Prostate gland (tissue), 2 donors: ENCODE measurements around the gene ATP1B4. TPM values are rescaled to one million over a fixed set of nuclear protein-coding genes. Genes with fewer than 3 reads are reported as not detected.

Source experiments
- DNase-seq: peaks from one replicate; pipeline ENCODE4 v3.0.0-alpha.2; 2019; ENCODE audit warnings: low spot score
- H3K27ac ChIP-seq, 2 donors: fragments of 200-600 bp; sonication (generic); 2 replicates each; pipeline ENCODE4 v1.5.1; 2017 to 2019
- H3K27me3 ChIP-seq: fragments of 200-600 bp; sonication (generic); replicated peaks from 2 replicates; pipeline ENCODE4 v1.5.1; 2019; ENCODE audit not compliant: insufficient read depth
- H3K36me3 ChIP-seq, 2 donors: fragments of 200-600 bp; sonication (generic); 1 replicate in 1 of 2; 2 replicates in 1 of 2; pipeline versions ENCODE4 v1.5.1 to v1.8.1; 2017 to 2019
- H3K4me1 ChIP-seq: fragments of 200-600 bp; sonication (generic); replicated peaks from 2 replicates; pipeline ENCODE4 v1.5.1; 2019
- H3K4me3 ChIP-seq, 2 donors: fragments of 200-600 bp; sonication (generic); 2 replicates each; pipeline ENCODE4 v1.5.1; 2017 to 2019
- H3K9me3 ChIP-seq: fragments of 200-600 bp; sonication (generic); 2 replicates; pipeline ENCODE4 v1.5.1; 2017
- POLR2A ChIP-seq: fragments of 450-650 bp; IDR thresholded peaks from one replicate; pipeline ENCODE4 v1.6.1; 2016; ENCODE audit warnings: antibody characterized with exemption, mild to moderate bottlenecking
- POLR2AphosphoS5 ChIP-seq: sonication (generic); formaldehyde crosslinking; IDR thresholded peaks from one replicate; pipeline ENCODE4 v1.6.1; 2017; ENCODE audit warnings: antibody characterized with exemption
- WGBS: methylation state at CpG from one replicate; pipeline ENCODE4 v1.1.5; 2018; 5-methylcytosine and 5-hydroxymethylcytosine counted together
- intact Hi-C: fragments of 100-400 bp; cut with DNase I; formaldehyde crosslinking; loops from one replicate; pipeline ENCODE4 v1.14.2; 2022
- total RNA-seq, 2 donors: library from RNA; depleted of rRNA; stranded (reverse); fragments of >200 nt; gene quantifications; one replicate each; pipeline ENCODE4 v1.1.0, GENCODE V29; 2016
- TF ChIP-seq, protein P1 (sequence below), 4 experiments: fragments of 200-600 bp in 2 of 4; fragments of 450-650 bp in 2 of 4; sonication (generic) in 2 of 4; IDR thresholded peaks; 1 replicate in 3 of 4; 2 replicates in 1 of 4; pipeline ENCODE4 v1.5.1; 2016 to 2019; ENCODE audit warnings: antibody characterized with exemption in 4 of 4, mild to moderate bottlenecking in 2 of 4, moderate library complexity in 2 of 4

The ATP1B4 gene
- total RNA-seq, 2 donors from 2014 or later, result 0.50 TPM; not detected in 1

DNA sequence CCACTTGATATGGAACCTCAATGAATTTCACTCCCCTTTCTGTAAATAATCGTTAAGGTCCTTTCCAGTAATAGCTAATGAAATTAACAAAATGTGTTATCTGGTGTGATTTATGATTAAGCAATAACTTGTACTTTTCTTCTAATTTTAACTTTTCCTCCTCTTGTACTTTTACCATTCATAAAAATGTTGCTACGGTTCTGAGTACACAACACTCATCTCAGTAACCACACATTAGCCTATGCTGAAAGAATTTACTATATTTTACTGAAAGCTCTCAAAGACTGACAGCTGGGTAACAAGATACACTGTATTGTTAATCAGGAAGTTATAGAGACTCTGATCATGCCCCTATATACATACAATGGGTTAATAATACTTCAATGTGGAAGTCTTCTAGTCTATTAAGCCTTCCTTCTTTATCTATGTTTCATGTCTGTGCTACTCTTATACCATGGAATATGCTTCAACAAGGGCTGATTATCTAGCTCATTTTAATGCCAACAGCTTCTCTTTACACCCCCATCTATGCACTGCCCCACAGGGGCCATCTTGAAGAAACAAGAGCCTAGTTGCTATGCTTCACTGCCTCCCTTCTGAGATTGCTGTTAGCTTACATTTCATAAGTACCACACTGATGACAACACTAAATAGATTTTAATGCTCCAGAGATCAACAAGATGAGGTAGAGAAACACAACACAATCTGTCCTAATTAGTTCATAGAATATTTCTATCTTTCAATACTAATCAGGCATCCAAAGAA, 68.1 kb downstream of the ATP1B4 start:
- TF ChIP-seq POLR2AphosphoS5 (no peak), POLR2A (no peak)
- TF ChIP-seq, protein P1, sequence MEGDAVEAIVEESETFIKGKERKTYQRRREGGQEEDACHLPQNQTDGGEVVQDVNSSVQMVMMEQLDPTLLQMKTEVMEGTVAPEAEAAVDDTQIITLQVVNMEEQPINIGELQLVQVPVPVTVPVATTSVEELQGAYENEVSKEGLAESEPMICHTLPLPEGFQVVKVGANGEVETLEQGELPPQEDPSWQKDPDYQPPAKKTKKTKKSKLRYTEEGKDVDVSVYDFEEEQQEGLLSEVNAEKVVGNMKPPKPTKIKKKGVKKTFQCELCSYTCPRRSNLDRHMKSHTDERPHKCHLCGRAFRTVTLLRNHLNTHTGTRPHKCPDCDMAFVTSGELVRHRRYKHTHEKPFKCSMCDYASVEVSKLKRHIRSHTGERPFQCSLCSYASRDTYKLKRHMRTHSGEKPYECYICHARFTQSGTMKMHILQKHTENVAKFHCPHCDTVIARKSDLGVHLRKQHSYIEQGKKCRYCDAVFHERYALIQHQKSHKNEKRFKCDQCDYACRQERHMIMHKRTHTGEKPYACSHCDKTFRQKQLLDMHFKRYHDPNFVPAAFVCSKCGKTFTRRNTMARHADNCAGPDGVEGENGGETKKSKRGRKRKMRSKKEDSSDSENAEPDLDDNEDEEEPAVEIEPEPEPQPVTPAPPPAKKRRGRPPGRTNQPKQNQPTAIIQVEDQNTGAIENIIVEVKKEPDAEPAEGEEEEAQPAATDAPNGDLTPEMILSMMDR (IDR thresholded peaks at IDR 0.05), result no peak

More for the DNA sequence above, 68.1 kb downstream of the ATP1B4 start:
- H3K4me3 ChIP-seq, result no peak overlapping the region
- WGBS, result 53% methylated on average over 2 of the region's 2 CpGs
- no peaks in the 10 kb centered on the region for H3K36me3 ChIP-seq
- no peaks in the 10 kb centered on the region for H3K27me3 ChIP-seq
- no peak for DNase-seq
- H3K9me3 ChIP-seq, result no peaks in the 10 kb centered on the region
- H3K4me1 ChIP-seq, result no peaks in the 10 kb centered on the region
- intact Hi-C loops, result no loop called here
- no peak overlapping the region for H3K27ac ChIP-seq

Other genes starting within 250 kb of the ATP1B4 start
- gene RHOXF1, start 246.2 kb upstream of the ATP1B4 start, total RNA-seq, result 10 to 100 TPM in 1 of 2 donors, not detected in 1; 27.5 TPM
- 1 to 10 TPM in 1 of 2 donors, not detected in 1; 10.0 TPM for gene RHOXF2, start 203.5 kb upstream of the ATP1B4 start, total RNA-seq
- 10 to 100 TPM; 20.5 to 21.3 TPM for gene ZBTB33, start 111.3 kb upstream of the ATP1B4 start, total RNA-seq
- gene TMEM255A, start 50.6 kb upstream of the ATP1B4 start, total RNA-seq, result under 1 TPM; 0.18 to 0.62 TPM
- gene LAMP2, start 107.2 kb downstream of the ATP1B4 start, total RNA-seq, result 100 to 1,000 TPM; 156 to 269 TPM
- gene CUL4B, start 198.9 kb downstream of the ATP1B4 start, total RNA-seq, result 10 to 100 TPM; 30.5 to 92.3 TPM
- gene MCTS1, start 242.0 kb downstream of the ATP1B4 start, total RNA-seq, result 10 to 100 TPM; 17.5 to 23.6 TPM